DOHH2 (cell line): ENCODE measurements around the gene CPNE5.

Experiments
- H3F3A ChIP-seq: fragments of 200-600 bp; sonication (generic), shearing (Covaris generic); 2 replicates; pipeline ENCODE4 v1.6.0; 2016; ENCODE audit warnings: antibody characterized with exemption, mild to moderate bottlenecking; ENCODE audit not compliant: control insufficient read depth, insufficient read depth
- H3K27ac ChIP-seq: fragments of 200-600 bp; sonication (generic); 2 replicates; pipeline ENCODE4 v1.5.1; 2014; ENCODE audit warnings: low read depth, mild to moderate bottlenecking, low read length, moderate library complexity
- H3K27me3 ChIP-seq: fragments of 200-600 bp; sonication (generic); 2 replicates; pipeline ENCODE4 v1.6.1; 2014; ENCODE audit warnings: mild to moderate bottlenecking, low read length, mixed read lengths; ENCODE audit not compliant: control insufficient read depth
- H3K36me3 ChIP-seq: fragments of 200-600 bp; sonication (generic); 2 replicates; pipeline ENCODE4 v1.6.1; 2014; ENCODE audit warnings: mild to moderate bottlenecking, low read length, moderate library complexity, mixed read lengths; ENCODE audit not compliant: control insufficient read depth
- H3K4me1 ChIP-seq: fragments of 200-600 bp; sonication (generic); 2 replicates; pipeline ENCODE4 v1.6.1; 2014; ENCODE audit warnings: mild to moderate bottlenecking, low read length, mixed read lengths; ENCODE audit not compliant: control insufficient read depth
- H3K4me2 ChIP-seq: fragments of 200-600 bp; sonication (generic); 2 replicates; pipeline ENCODE4 v1.6.0; 2014; ENCODE audit warnings: mild to moderate bottlenecking, low read length, moderate library complexity
- H3K4me3 ChIP-seq: fragments of 200-600 bp; sonication (generic); 2 replicates; pipeline ENCODE4 v1.5.1; 2014; ENCODE audit warnings: mild to moderate bottlenecking, low read length, mixed read lengths
- H3K79me2 ChIP-seq: fragments of 200-600 bp; sonication (generic); 2 replicates; pipeline ENCODE4 v1.6.1; 2014; ENCODE audit warnings: mild to moderate bottlenecking, low read length, mixed read lengths; ENCODE audit not compliant: control insufficient read depth
- H3K9me2 ChIP-seq: fragments of 200-600 bp; sonication (generic); replicated peaks from 2 replicates; pipeline ENCODE4 v1.6.1; 2014; ENCODE audit warnings: mild to moderate bottlenecking, low read length, mixed read lengths; ENCODE audit not compliant: control insufficient read depth
- H3K9me3 ChIP-seq: fragments of 200-600 bp; sonication (generic); 2 replicates; pipeline ENCODE4 v1.6.1; 2014; ENCODE audit warnings: antibody characterized with exemption, low read length, mixed read lengths; ENCODE audit not compliant: control insufficient read depth, insufficient read depth
- H4K20me1 ChIP-seq: fragments of 200-600 bp; sonication (generic); 2 replicates; pipeline ENCODE4 v1.6.0; 2014; ENCODE audit warnings: low read depth, mild to moderate bottlenecking, antibody characterized with exemption, low read length, moderate library complexity; ENCODE audit not compliant: control insufficient read depth, insufficient read depth
- EZH2phosphoT487 ChIP-seq: fragments of 200-600 bp; sonication (generic); IDR thresholded peaks from 2 replicates; pipeline ENCODE4 v1.6.1; 2017; ENCODE audit warnings: borderline replicate concordance, mild to moderate bottlenecking, antibody characterized with exemption, low read length, moderate library complexity, mixed read lengths
- TF ChIP-seq, protein P1 (sequence below): fragments of 200-600 bp; sonication (generic); IDR thresholded peaks from one replicate; pipeline ENCODE4 v1.5.1; 2014; ENCODE audit warnings: antibody characterized with exemption, mild to moderate bottlenecking, low read depth, low read length; ENCODE audit not compliant: poor library complexity, severe bottlenecking

The CPNE5 gene

DNA sequence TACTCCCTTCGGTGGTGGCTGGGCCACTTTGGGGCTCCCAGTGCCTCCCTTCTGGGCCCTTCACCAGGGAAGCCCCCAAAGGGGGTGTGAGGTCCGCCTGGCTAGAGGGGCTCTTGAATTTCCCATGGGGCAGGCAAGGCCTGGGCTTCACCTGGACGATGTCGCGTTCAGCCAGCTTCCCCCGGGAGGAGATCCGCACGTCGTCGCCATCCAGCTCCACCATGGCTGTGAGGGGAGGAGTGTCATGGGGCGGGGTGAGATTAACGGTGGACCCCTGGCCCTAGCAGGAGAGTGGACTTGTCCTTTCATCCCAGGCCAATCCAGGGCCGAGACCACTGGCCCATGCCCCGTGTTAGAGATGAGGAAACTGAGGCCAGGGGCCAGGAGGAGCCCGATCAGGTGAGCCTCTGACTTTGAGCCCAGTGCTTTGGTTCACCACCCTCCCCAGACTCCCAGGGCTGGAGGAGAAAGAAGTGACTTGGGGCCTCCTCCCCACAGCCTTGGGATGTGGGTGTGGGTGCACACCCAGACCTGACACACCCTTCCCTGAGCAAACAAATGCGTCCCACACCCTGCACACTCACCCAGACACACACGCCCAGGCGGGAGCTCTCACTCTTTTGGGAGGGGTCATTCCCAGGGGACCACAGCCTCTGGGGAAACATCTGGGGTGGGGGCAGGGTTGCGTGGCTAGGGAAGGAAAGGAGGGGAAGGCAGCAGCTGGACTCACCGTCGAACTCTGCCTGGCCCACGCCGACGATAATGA lies 95.5 kb downstream of the CPNE5 start:
- no peaks in the 10 kb centered on the region for H4K20me1 ChIP-seq
- H3K4me2 ChIP-seq: no peak overlapping the region
- no peaks in the 10 kb centered on the region for H3K4me1 ChIP-seq
- no peaks in the 10 kb centered on the region for H3K36me3 ChIP-seq
- H3K79me2 ChIP-seq: no peaks in the 10 kb centered on the region
- H3K9me2 ChIP-seq: no peaks in the 10 kb centered on the region
- no peak overlapping the region for H3K4me3 ChIP-seq
- no peaks in the 10 kb centered on the region for H3K9me3 ChIP-seq
- H3K27ac ChIP-seq: no peak overlapping the region
- H3K27me3 ChIP-seq: peaks cover 6% of the 10 kb centered on the region; the same call in 1 of the 2 replicates
- TF ChIP-seq EZH2phosphoT487: no peak
- H3F3A ChIP-seq: no peaks in the 10 kb centered on the region

DNA sequence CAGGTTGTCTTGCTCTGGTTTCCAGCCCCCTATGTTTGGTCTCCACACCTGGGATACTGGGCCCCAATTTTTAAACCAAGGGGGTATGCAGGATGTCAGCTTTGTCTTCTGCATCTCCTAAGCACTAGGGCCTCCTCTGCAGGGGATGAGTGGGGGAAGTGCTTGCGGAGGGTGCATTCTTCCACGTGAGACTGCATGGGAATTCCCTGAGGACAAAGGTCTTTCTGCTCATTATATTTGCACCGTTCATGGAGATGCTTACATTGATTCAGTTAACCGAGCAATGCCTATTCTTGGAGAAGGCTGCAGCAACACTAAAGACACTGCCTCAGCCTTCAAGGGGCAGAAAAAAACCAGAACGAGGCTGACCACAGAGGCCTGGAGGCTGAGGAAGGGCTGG lies 96.2 kb downstream of the CPNE5 start:
- H3K4me2 ChIP-seq: no peak overlapping the region
- H3K27me3 ChIP-seq: peaks cover 6% of the 10 kb centered on the region; the same call in 1 of the 2 replicates
- no peaks in the 10 kb centered on the region for H3F3A ChIP-seq
- no peak overlapping the region for H3K4me3 ChIP-seq
- no peaks in the 10 kb centered on the region for H3K9me3 ChIP-seq
- TF ChIP-seq, protein P1, sequence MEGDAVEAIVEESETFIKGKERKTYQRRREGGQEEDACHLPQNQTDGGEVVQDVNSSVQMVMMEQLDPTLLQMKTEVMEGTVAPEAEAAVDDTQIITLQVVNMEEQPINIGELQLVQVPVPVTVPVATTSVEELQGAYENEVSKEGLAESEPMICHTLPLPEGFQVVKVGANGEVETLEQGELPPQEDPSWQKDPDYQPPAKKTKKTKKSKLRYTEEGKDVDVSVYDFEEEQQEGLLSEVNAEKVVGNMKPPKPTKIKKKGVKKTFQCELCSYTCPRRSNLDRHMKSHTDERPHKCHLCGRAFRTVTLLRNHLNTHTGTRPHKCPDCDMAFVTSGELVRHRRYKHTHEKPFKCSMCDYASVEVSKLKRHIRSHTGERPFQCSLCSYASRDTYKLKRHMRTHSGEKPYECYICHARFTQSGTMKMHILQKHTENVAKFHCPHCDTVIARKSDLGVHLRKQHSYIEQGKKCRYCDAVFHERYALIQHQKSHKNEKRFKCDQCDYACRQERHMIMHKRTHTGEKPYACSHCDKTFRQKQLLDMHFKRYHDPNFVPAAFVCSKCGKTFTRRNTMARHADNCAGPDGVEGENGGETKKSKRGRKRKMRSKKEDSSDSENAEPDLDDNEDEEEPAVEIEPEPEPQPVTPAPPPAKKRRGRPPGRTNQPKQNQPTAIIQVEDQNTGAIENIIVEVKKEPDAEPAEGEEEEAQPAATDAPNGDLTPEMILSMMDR: no peak
- TF ChIP-seq EZH2phosphoT487: no peak
- no peaks in the 10 kb centered on the region for H3K9me2 ChIP-seq
- H3K36me3 ChIP-seq: no peaks in the 10 kb centered on the region
- H3K4me1 ChIP-seq: no peaks in the 10 kb centered on the region
- H3K79me2 ChIP-seq: no peaks in the 10 kb centered on the region
- no peaks in the 10 kb centered on the region for H4K20me1 ChIP-seq
- no peak overlapping the region for H3K27ac ChIP-seq

DNA sequence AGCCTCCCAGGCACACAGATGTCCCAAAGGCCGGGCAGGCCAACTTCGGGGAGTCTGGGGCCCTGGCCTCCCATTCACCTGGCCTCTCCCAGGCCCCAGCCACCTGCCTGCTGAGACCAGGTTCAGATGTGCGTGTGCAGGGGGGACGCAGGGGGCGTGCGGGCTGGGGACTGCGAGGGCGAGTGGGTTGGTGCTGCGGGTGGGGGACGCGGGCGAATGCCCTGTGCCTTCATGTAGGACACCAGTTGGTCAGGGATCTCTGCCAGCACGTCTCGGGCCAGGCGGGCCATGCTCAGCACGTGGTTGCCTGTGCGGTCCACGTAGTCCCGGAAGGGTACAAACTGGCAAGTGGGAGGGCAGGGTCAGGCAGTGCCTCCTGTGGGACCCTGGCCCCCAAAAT lies 97.1 kb downstream of the CPNE5 start:
- peaks cover 6% of the 10 kb centered on the region; the same call in 1 of the 2 replicates for H3K27me3 ChIP-seq
- H3F3A ChIP-seq: no peaks in the 10 kb centered on the region
- H3K9me2 ChIP-seq: no peaks in the 10 kb centered on the region
- no peaks in the 10 kb centered on the region for H3K9me3 ChIP-seq
- no peak overlapping the region for H3K27ac ChIP-seq
- H3K4me1 ChIP-seq: no peaks in the 10 kb centered on the region
- no peaks in the 10 kb centered on the region for H3K79me2 ChIP-seq
- no peak for TF ChIP-seq EZH2phosphoT487
- TF ChIP-seq, protein P1: no peak
- no peak overlapping the region for H3K4me2 ChIP-seq
- no peaks in the 10 kb centered on the region for H4K20me1 ChIP-seq
- H3K4me3 ChIP-seq: no peak overlapping the region
- H3K36me3 ChIP-seq: no peaks in the 10 kb centered on the region

DNA sequence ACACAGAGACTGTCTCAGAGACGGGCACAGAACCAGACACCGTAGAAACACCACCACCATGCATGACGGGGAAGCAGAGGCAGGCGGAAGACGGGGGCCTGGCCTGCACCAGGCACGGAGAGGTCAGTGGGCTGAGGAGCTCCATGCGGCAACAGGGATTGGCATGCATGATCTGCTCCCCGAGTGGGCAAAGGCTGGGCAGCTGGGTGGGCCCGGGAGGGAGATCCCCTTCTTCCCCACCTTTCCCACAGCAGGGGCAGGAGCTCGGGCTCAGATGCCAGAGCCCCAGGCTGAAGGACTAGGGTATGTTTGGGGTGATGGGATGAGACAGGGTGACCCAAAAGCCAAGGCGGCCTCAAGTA lies 98.4 kb downstream of the CPNE5 start:
- no peaks in the 10 kb centered on the region for H3F3A ChIP-seq
- H3K9me2 ChIP-seq: no peaks in the 10 kb centered on the region
- H3K36me3 ChIP-seq: no peaks in the 10 kb centered on the region
- H3K4me2 ChIP-seq: no peak overlapping the region
- no peaks in the 10 kb centered on the region for H4K20me1 ChIP-seq
- no peak overlapping the region for H3K4me3 ChIP-seq
- H3K27ac ChIP-seq: no peak overlapping the region
- H3K79me2 ChIP-seq: no peaks in the 10 kb centered on the region
- peaks cover 7% of the 10 kb centered on the region; the same call in 1 of the 2 replicates for H3K27me3 ChIP-seq
- no peaks in the 10 kb centered on the region for H3K9me3 ChIP-seq
- TF ChIP-seq, protein P1: no peak
- TF ChIP-seq EZH2phosphoT487: no peak
- no peaks in the 10 kb centered on the region for H3K4me1 ChIP-seq
